HEK293T (cell line): Measurements from ENCODE around the gene CACNG6.

ENCODE experiments used
- ARNT ChIP-seq: fragments of 450-650 bp; IDR thresholded peaks from 2 replicates; pipeline ENCODE4 v1.6.1; 2017; ENCODE audit warnings: mild to moderate bottlenecking
- FOXA1 ChIP-seq: fragments of 450-650 bp; IDR thresholded peaks from 2 replicates; pipeline ENCODE4 v1.6.1; 2016; ENCODE audit warnings: mild to moderate bottlenecking
- FOXK2 ChIP-seq: fragments of 450-650 bp; IDR thresholded peaks from 2 replicates; pipeline ENCODE4 v1.6.1; 2016; ENCODE audit warnings: mild to moderate bottlenecking
- FOXM1 ChIP-seq: fragments of 450-650 bp; IDR thresholded peaks from 2 replicates; pipeline ENCODE4 v1.6.1; 2017; ENCODE audit warnings: mild to moderate bottlenecking, borderline replicate concordance
- HDGF ChIP-seq: fragments of 450-650 bp; IDR thresholded peaks from 2 replicates; pipeline ENCODE4 v1.6.1; 2017; ENCODE audit warnings: antibody characterized with exemption, borderline replicate concordance
- LEF1 ChIP-seq: fragments of 450-650 bp; IDR thresholded peaks from 2 replicates; pipeline ENCODE4 v1.6.1; 2017; ENCODE audit warnings: mild to moderate bottlenecking, borderline replicate concordance
- NFRKB ChIP-seq: fragments of 450-650 bp; IDR thresholded peaks from 2 replicates; pipeline ENCODE4 v1.6.1; 2016; ENCODE audit warnings: mild to moderate bottlenecking, moderate library complexity
- PKNOX1 ChIP-seq: fragments of 450-650 bp; IDR thresholded peaks from 2 replicates; pipeline ENCODE4 v1.6.1; 2016
- SP1 ChIP-seq: fragments of 450-650 bp; IDR thresholded peaks from 2 replicates; pipeline ENCODE4 v1.6.1; 2017
- SUZ12 ChIP-seq: fragments of 450-650 bp; IDR thresholded peaks from 2 replicates; pipeline ENCODE4 v1.6.1; 2016; ENCODE audit warnings: mild to moderate bottlenecking
- TARDBP ChIP-seq: fragments of 450-650 bp; IDR thresholded peaks from 2 replicates; pipeline ENCODE4 v1.6.1; 2016
- ZNF384 ChIP-seq: fragments of 450-650 bp; IDR thresholded peaks from 2 replicates; pipeline ENCODE4 v1.6.1; 2016

- TF ChIP-seq FOXM1 (no peak), NFRKB (no peak), FOXK2 (no peak), ZNF384 (no peak), LEF1 (no peak), SP1 (no peak), TARDBP (no peak), PKNOX1 (no peak), SUZ12 (no peak), ARNT (no peak), HDGF (no peak), FOXA1 (no peak)
These were observed 18.0 kb downstream of the CACNG6 start for GRCh38 chr19:54009440-54009839.
